GM21737 (cell line): ENCODE results near the gene CD81.

ENCODE experiments used
- ATAC-seq: cut with Tn5 transposase; IDR thresholded peaks from one replicate; pipeline ENCODE4 v1.9.1; 2021; ENCODE audit warnings: mild to moderate bottlenecking, moderate library complexity; ENCODE audit not compliant: unreplicated experiment

CD81 gene

DNA sequence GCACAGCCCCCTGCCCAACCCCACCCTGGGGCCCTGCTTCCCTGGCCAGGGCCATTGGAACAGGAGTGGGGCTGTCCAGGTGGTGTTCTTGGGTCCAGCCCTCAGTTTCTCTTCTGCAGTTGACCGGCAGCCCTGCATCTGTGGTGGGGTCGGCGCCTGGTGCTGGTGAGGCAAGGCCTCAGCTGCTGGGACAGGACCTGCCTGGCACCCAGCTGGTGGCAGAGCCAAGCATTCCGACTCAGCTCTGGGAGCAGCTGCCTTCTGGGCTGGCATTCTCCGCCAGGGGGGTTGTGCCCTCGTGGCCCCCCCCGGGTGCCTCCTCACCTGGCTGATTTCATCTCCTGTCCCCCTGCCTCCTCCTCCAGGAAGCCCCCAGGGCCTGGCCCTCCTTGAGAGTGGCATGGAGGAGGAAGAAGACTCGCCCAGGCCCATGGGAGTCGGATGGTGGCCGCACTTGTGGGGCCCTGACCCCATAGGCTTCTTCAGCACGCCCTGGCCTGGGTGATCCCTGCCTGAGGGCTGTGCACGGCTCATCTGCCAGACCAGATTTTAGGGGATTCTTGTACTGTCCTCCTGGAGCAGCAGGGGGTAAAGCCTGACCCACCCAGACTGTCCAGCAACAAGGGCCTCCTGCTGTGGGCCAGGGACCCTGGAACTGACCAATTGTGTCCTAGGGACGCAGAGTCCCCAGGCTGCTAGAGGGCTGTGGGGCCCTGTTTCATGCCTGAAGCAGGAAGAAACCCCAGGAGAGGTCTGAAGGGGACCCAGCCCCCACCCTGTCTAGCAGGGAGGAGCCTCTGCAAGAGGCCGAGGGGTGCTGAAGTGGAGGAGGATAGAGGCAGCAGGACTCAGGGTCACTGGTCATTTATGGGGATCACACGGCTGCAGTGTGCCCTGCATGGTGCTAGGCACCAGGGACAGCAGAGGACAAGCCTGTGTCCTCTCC lies 11.6 kb downstream of the CD81 start:
- ATAC-seq = no peak

GRCh38 chr11:2389377-2390026 lies 12.4 kb downstream of the CD81 start:
- no peak for ATAC-seq

- ATAC-seq = no peak
Measured at GRCh38 chr11:2390091-2390724, 13.1 kb downstream of the CD81 start.

DNA sequence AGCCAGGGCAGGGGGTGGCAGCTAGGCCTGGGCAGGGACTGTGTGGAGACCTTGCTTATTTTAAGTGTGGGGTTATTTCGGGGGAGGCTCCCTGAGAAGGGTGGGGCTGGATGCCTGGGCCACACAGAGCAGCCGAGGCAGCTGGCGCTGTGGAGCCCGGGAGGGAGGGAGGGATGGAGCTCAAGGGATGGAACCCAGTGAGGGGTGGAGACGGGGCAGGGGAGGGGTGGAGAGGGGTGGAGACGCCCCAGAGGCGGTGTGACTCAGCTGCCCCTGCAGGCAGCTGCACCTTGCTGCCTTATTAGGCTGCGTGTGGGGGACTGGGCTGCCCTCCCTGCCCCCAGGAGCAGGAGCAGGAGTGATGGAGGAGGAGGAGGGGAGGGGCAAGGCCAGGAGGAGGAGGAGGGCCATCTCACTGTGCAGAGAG lies 13.6 kb downstream of the CD81 start:
- ATAC-seq = no peak

DNA sequence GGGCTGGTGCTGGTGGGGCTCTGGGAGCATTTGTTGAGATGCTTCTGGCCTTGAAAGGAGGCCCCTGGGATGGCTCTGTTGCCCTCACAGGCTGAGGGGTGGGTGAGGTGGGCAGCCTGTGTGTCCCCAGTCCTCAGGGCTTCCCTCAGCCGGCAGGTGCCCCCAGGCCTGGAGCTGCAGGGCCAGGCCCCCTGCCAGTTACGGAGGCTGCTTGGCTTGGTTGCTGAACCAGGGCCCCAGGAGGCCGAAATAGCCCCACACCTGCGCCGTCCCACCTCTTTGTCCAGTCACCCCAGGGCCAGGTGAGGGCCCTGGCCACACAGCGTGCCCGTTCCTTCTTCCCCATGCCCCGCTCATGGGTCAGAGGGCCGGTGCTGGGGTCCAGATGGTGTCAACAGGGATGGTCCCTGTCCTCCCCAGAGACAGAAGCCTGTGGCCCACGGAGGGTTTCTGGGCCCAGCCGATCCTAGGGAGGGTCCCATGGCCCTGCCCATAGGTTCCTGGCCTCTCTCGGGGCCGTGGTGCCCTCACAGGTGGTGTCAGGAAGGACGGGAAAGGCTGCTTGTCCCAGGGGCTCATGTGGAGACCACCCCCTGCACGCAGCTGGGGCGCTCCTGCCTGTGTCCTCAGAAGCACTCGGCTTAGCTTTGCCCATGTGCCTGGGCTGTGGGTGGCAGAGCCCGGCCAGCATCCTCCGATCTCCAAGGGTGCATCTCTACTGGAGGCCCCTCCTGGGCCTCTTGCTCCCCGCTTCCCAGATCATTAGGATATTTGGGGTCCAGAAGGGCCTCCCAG lies 14.3 kb downstream of the CD81 start:
- ATAC-seq = no peak

- no peak for ATAC-seq
Measured at GRCh38 chr11:2392241-2392959, 15.3 kb downstream of the CD81 start.

- no peak for ATAC-seq
Measured at GRCh38 chr11:2393111-2393868, 16.2 kb downstream of the CD81 start.

DNA sequence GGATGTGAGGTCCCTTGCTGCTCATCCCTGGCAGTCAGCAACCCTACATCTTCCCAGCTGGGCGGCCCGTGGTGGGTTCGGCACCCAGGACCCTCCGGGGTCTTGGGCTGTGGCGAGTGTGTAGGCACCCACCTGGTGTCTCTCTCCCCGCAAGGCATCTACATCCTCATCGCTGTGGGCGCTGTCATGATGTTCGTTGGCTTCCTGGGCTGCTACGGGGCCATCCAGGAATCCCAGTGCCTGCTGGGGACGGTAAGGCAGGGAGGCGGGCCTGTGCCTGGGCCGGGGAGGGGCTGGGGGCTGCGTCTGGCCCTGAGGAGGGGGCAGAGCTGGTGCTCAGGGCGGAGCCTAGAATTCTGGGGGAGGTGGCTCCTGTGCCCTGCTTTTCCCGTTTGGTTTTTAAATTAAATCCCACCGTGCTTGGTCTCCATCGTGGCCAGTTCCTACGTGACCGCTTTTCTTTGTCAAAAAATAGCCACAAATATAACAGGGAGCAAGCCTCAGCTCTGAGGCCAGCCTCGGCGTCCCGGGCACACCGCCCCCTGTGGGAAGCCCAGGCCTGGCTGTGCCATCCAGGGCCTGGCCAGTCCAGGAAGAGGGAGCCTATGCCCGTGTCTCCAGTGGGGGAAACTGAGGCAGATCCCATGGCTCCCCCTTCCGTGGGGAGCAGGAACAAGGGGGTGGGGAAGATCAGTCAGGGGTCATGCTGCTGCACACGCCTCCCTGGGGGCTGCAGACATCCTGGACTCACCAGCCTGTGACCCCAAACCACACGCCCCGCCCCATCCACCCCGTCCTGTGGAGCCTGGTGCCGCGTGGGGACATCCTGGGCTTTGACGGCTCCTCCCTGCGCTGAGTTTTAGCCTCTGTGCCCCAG lies 17.1 kb downstream of the CD81 start:
- no peak for ATAC-seq

GRCh38 chr11:2394818-2395105 lies 17.7 kb downstream of the CD81 start:
- no peak for ATAC-seq

DNA sequence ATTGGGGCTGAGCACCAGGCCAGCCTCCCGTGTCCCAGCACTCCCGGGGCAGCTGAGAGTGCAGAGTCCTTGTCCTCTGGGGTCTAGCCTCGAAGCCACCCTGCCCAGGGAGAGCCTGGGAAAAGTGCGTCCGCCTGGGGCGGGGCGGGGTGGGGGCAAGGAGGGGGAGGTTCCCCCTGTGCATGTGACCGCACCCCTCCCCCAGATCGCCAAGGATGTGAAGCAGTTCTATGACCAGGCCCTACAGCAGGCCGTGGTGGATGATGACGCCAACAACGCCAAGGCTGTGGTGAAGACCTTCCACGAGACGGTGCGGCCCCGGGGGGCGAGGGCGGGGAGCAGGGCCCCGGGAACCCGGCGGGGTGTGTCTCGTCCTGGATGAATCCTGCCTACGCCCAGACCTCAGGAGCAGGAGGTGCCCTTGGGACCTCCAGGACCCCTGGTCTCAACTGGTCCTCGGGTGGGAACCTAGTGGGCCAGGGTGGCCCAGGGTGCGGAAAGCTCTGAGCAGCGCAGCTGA lies 18.2 kb downstream of the CD81 start:
- no peak for ATAC-seq

- ATAC-seq = no peak
Measured at GRCh38 chr11:2395856-2396255, 18.7 kb downstream of the CD81 start.

DNA sequence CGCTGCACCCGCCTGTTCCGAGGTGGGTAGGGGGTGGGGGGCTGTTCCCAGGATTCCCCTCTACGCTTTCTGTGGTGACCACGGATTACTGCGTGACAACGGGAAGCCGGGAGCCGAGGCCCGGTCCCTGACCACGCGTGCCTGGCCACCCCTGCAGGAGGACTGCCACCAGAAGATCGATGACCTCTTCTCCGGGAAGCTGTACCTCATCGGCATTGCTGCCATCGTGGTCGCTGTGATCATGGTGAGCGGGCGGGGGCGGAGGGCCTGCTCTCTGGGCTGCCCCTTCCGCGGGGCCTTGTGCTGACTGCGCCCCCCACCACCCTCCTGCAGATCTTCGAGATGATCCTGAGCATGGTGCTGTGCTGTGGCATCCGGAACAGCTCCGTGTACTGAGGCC lies 19.4 kb downstream of the CD81 start:
- ATAC-seq = no peak

DNA sequence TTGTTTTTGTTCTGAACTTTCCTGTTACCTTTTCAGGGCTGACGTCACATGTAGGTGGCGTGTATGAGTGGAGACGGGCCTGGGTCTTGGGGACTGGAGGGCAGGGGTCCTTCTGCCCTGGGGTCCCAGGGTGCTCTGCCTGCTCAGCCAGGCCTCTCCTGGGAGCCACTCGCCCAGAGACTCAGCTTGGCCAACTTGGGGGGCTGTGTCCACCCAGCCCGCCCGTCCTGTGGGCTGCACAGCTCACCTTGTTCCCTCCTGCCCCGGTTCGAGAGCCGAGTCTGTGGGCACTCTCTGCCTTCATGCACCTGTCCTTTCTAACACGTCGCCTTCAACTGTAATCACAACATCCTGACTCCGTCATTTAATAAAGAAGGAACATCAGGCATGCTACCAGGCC lies 19.9 kb downstream of the CD81 start:
- no peak for ATAC-seq

- no peak for ATAC-seq
Measured at GRCh38 chr11:2398664-2399355, 21.7 kb downstream of the CD81 start.

DNA sequence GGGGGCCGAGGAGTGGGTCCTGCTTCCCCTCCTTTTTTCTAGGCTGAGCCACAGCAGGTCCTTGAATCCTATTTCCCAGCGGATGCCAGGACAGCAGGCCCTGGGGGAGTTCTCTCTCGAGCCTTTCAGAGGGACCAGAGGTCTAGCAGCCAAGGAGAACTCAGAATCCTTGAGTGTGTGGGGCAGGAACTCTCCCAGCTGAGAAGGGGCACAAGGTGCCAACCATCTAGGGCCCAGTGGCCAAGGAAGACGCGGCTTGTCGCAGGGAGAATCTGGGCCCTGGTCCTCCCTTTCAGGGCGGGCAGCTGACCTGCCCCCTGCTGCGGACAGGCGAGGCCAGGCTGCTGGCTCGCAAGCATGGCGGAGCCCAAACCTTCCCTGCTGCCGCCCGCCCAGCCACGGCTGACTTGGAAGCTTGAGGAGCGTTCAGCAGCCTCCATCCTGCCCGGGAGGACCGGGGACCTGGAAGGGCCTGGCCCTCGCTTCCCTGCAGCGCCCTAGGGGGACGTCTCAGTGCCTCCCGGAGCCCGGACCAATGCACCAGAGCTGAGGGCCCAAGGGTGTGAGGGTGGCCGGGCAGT lies 22.5 kb downstream of the CD81 start:
- ATAC-seq = no peak

GRCh38 chr11:2400069-2400761 lies 23.1 kb downstream of the CD81 start, which contains the start of gene TSSC4:
TSS of gene TSSC4 (plus strand) at chr11:2400750. CDS start at chr11:2402634, 1,884 bp downstream.
- ATAC-seq = peak; percentile 77
